Measurements from ENCODE around the gene TADA3. TPM values are rescaled to one million over a fixed set of nuclear protein-coding genes. Genes with fewer than 3 reads are reported as not detected.

The TADA3 gene
- total RNA-seq, 4 donors from 2014 or later = 53.7 to 504 (median 92.0) TPM

- Histone ChIP-seq H3K27ac (no peak overlapping the region), H3K27me3 (no peaks in the 10 kb centered on the region), H3K36me3 (peaks cover 0 to 77% (median 33%) of the 10 kb centered on the region in 4 donors), H3K9me3 (no peaks in the 10 kb centered on the region), H3K4me3 (no peak overlapping the region), H3K4me1 (no peaks in the 10 kb centered on the region)
- TF ChIP-seq CTCF (IDR thresholded peaks at IDR 0.05) = no peak
- no peak for TF ChIP-seq POLR2AphosphoS5 (IDR thresholded peaks at IDR 0.05)
- no peak for TF ChIP-seq POLR2A (IDR thresholded peaks at IDR 0.05)
- no peak for TF ChIP-seq EP300 (IDR thresholded peaks at IDR 0.05; ENCODE audit: low read depth)
- in situ Hi-C loops (cut with MboI; ENCODE audit: low pct_ligation_motif_present in 1 of 4, low pct_unique_long_range_greater_than_20kb in 1 of 4, low sequenced_read_pairs in 3 of 4) (no loop called here), intact Hi-C loops (cut with DNase I; ENCODE audit: low total_unique reads) (no loop called here)
- 92% methylated on average over 15 of the region's 15 CpGs; no CpG with 5 or more reads in 1 of the 2 donors for WGBS, 2 donors (ENCODE audit: low coverage in 1 of 2)
- no peak for DNase-seq
Observed at GRCh38 chr3:9739181-9739580, 53.1 kb downstream of the TADA3 start.

DNA sequence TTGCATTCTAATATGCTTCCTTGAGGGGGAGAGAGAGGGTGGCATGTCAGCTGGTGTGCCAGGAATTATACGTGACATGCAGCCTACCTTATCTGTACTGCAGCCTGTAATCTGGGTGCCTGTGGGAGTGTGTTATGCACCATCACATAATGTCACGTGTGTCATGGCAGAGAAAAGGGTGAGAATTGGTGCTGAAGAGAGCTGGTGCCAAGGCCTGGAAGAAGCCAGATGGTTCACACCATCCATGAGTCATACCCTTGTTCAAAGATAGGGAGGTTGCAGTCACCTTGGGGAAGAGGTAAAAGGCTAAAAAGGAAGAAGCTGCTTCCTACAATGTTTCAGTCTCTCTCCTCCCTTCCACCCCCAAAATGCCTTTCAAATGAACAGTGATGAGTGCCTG lies 55.4 kb downstream of the TADA3 start:
- no peak for TF ChIP-seq POLR2AphosphoS5 (IDR thresholded peaks at IDR 0.05)
- no peak for TF ChIP-seq EP300 (IDR thresholded peaks at IDR 0.05; ENCODE audit: low read depth)
- no peak for TF ChIP-seq CTCF (IDR thresholded peaks at IDR 0.05)
- TF ChIP-seq POLR2A (IDR thresholded peaks at IDR 0.05) = no peak
- H3K36me3 ChIP-seq = peaks cover 0 to 53% (median 18%) of the 10 kb centered on the region in 4 donors
- WGBS, 2 donors (ENCODE audit: low coverage in 1 of 2) = 83% methylated on average over 2 of the region's 2 CpGs; no CpG with 5 or more reads in 1 of the 2 donors
- no peaks in the 10 kb centered on the region for H3K9me3 ChIP-seq
- in situ Hi-C loops (cut with MboI; ENCODE audit: low pct_ligation_motif_present in 1 of 4, low pct_unique_long_range_greater_than_20kb in 1 of 4, low sequenced_read_pairs in 3 of 4) (no loop called here), intact Hi-C loops (cut with DNase I; ENCODE audit: low total_unique reads) (no loop called here)
- DNase-seq = no peak
- H3K4me1 ChIP-seq = peaks cover 11 to 17% (median 15%) of the 10 kb centered on the region in 4 donors
- H3K4me3 ChIP-seq = no peak overlapping the region
- no peak overlapping the region for H3K27ac ChIP-seq
- no peaks in the 10 kb centered on the region for H3K27me3 ChIP-seq

DNA sequence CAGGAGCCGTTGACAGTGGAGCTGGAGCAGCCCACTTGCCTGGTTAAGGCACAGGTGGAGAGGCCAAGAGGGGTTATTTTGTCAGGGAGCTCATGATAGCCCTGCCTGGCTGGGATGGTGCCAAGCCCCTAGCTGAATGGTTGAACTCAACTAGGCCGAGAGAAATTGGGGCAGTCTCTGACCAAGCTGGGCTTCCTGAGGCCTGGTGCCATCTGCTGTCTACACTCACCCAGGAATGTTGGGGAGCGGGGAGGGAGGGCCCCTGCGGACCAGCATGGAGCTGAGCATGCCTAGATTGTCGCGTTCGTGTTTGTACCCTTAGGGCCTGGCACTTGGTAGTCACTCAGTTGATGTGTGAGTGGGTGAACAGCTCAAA lies 59.5 kb downstream of the TADA3 start:
- H3K4me3 ChIP-seq = peak overlapping the region; percentile 87 to 100 (median 92)

GRCh38 chr3:9732080-9732739 lies 60.1 kb downstream of the TADA3 start:
- peak overlapping the region; percentile 89 to 95 (median 93) for H3K27ac ChIP-seq

More for the DNA sequence above, 59.5 kb downstream of the TADA3 start:
- TF ChIP-seq CTCF (IDR thresholded peaks at IDR 0.05) = no peak
- TF ChIP-seq POLR2AphosphoS5 (IDR thresholded peaks at IDR 0.05) = no peak
- TF ChIP-seq EP300 (IDR thresholded peaks at IDR 0.05; ENCODE audit: low read depth) = no peak
- no peak for TF ChIP-seq POLR2A (IDR thresholded peaks at IDR 0.05)
- H3K9me3 ChIP-seq = no peaks in the 10 kb centered on the region
- no peaks in the 10 kb centered on the region for H3K27me3 ChIP-seq
- H3K4me1 ChIP-seq = peaks cover 13 to 24% (median 20%) of the 10 kb centered on the region in 4 donors
- WGBS, 2 donors (ENCODE audit: low coverage in 1 of 2) = 17 to 41% methylated on average over 1 to 7 of the region's 7 CpGs
- DNase-seq = no peak
- intact Hi-C loops (cut with DNase I; ENCODE audit: low total_unique reads) (no loop called here), in situ Hi-C loops (cut with MboI; ENCODE audit: low pct_ligation_motif_present in 1 of 4, low pct_unique_long_range_greater_than_20kb in 1 of 4, low sequenced_read_pairs in 3 of 4) (no loop called here)
- H3K27ac ChIP-seq = peak overlapping the region in 2 of 4 donors; percentile 89 to 95
- peaks cover 0 to 14% (median 2%) of the 10 kb centered on the region in 4 donors for H3K36me3 ChIP-seq

More at GRCh38 chr3:9732080-9732739, 60.1 kb downstream of the TADA3 start:
- no peaks in the 10 kb centered on the region for H3K9me3 ChIP-seq
- H3K27me3 ChIP-seq = no peaks in the 10 kb centered on the region
- 1 to 8% methylated on average over 2 to 33 of the region's 41 CpGs for WGBS, 2 donors (ENCODE audit: low coverage in 1 of 2)
- in situ Hi-C loops (cut with MboI; ENCODE audit: low pct_ligation_motif_present in 1 of 4, low pct_unique_long_range_greater_than_20kb in 1 of 4, low sequenced_read_pairs in 3 of 4) = no loop called here
- peak; percentile 26 for DNase-seq
- intact Hi-C loops (cut with DNase I; ENCODE audit: low total_unique reads) = no loop called here
- peak overlapping the region; percentile 87 to 100 (median 92) for H3K4me3 ChIP-seq
- TF ChIP-seq POLR2AphosphoS5 (IDR thresholded peaks at IDR 0.05) = no peak
- no peak for TF ChIP-seq EP300 (IDR thresholded peaks at IDR 0.05; ENCODE audit: low read depth)
- no peak for TF ChIP-seq CTCF (IDR thresholded peaks at IDR 0.05)
- TF ChIP-seq POLR2A (IDR thresholded peaks at IDR 0.05) = no peak
- H3K36me3 ChIP-seq = peaks cover 0 to 9% (median 2%) of the 10 kb centered on the region in 4 donors
- H3K4me1 ChIP-seq = peaks cover 13 to 24% (median 20%) of the 10 kb centered on the region in 4 donors
